Measurements from ENCODE around the gene NTM.
"Not testable (repeated sequence)": the region's sequence is repeated elsewhere in the genome, so short reads cannot be mapped to it uniquely, and the experiment has no call there.

The NTM gene

DNA sequence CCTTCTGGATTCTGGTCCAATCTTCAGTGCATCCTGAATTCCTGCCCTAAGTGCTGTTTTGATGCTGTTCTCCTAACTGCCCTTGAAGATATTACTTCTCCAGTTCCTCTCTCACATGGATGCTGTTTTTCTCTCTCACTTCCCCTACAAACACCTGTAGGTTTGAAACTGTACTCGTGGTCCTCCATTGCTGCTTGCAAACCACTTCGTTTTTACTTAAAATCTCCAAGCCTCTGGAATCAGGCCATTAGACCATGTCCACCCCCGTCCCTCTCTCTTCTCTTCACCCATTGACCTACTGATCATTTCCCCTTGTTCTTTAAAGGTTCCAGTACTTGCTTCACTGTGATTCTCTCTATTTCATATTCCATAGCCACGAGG is 988.1 kb downstream of the NTM start:
- in situ Hi-C loops (cut with MboI; ENCODE audit: low sequenced_read_pairs) = no loop called here

DNA sequence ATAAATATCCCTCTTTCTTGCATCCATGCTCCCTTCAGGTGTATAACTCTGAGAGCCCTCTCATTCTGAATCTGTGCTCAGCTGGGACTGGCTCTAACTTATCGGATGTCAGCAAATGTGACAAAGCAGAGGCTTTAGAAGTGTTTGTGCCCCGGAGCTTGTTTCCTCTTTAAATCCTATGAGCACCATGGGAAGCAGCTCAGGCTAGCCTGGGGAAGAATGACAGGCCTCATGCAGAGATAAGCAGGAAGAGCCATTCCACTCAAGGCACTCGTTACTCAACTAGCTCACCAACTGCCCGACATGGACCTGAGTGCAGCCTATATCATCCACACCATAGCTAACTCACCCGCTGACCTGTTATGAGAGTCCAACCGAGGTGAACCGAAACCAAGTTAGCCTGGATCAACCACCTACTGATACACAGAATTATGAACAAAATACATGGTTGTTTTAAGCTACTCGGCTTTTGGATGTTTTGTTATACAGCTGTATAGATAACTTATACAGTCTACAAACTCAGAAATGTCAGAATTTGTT is 990.7 kb downstream of the NTM start:
- in situ Hi-C loops (cut with MboI; ENCODE audit: low sequenced_read_pairs) = no loop called here

DNA sequence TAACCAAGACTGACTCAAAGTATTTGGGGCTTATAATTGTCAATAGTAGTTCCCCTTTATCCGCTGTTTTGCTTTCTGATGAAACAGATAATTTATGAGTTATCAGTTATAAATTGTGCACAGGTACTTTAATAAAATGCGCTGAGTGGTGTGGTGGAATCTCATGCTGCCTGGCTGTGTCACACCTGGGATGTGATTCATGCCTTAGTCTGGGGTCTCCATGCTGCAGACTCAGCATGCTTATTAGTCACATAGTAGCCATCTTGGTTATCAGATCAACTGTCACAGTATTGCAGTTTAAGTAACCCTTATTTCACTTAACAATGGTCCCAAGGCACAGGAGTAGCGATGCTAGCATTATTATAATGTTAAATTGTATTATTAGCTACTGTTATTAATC is 995.2 kb downstream of the NTM start:
- in situ Hi-C loops (cut with MboI; ENCODE audit: low sequenced_read_pairs) = no loop called here

DNA sequence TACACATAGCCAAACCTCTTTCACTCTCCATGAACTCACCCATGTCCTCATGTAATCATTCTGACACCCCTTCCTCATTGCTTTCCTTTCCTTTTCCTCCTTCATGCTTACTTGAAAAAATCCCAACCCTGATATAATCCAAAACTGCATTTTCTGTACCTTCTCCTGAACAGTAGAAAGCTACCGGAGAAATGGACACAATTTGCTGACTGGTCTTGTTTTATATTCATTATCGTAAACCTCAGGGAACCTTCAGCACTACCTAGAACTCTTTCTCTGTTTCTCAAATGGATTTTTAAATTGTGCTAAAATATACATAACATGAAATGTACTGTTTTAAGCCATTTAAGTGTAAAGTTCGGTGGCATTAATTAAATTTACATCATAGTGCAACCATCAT is 996.9 kb downstream of the NTM start:
- in situ Hi-C loops (cut with MboI; ENCODE audit: low sequenced_read_pairs) = no loop called here

DNA sequence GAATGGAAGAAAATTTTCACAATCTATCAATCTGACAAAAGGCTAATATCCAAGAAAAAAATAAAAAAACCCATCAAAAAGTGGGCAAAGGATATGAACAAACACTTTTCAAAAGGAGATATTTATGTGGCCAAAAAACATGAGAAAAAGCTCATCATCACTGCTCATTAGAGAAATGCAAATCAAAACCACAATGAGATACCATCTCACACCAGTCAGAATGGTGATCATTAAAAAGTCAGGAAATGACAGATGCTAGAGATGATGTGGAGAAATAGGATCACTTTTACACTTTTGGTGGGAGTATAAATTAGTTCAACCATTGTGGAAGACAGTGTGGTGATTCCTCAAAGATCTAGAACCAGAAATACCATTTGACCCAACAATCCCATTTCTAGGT is 999.7 kb downstream of the NTM start:
- in situ Hi-C loops (cut with MboI; ENCODE audit: low sequenced_read_pairs) = not testable (repeated sequence)

DNA sequence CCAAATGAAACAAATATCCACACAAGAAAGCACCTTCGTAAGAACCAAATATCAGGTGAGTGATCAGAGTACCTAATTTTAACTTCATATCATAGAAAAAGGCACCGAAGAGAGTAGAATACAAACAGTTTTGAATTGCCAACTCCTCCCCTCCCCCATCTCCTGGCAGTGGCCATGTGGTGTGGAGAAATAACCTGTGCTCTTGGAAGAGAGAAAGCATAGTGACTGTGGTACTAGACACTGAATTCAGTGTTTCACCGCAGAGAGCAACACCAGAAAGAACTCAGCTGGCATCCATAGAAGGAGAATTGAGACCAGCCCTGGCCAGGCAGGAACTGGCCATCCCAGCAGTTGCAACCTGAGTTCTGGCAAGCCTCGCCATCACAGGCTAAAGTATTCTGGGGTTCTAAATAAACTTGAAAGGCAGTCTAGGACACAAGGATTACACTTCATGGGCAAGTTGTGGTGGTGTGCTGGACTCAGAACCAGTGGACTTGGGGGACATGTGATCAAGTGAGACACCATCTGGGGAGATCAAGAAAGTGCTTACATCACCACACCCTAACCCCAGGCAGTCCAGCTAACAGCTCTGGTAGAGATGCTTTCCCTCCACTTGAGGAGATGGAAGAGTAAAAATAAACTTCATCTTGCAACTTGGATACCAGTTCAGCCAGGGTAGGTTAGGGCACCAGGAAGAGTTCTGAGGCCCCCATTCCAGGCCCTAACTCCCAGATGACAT is 1003.2 kb downstream of the NTM start:
- in situ Hi-C loops (cut with MboI; ENCODE audit: low sequenced_read_pairs) = no loop called here

DNA sequence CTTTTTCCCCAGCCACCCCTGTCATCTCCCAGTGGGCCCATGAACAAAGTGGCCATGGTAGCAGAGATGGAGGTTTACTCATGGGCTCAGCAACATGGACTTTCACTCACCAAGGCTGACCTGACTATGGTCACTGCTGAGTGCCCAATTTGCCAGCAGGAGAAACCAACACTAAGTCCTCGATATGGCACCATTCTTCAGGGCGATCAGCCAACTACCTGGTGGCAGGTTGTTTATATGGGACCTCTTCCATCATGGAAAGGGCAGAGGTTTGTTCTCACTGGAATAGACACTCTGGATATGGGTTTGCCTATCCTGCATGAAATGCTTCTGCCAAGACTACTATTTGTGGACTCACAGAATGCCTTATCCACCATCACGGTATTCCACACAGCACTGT is 1009.1 kb downstream of the NTM start:
- in situ Hi-C loops (cut with MboI; ENCODE audit: low sequenced_read_pairs) = no loop called here
